ENCODE data around the gene GAREM1. TPM values are rescaled to one million over a fixed set of nuclear protein-coding genes. Genes with fewer than 3 reads are reported as not detected.
"Not testable (repeated sequence)": the region's sequence is repeated elsewhere in the genome, so short reads cannot be mapped to it uniquely, and the experiment has no call there.

GAREM1 gene
- total RNA-seq, 2 donors from 2014 or later, result 8.3 to 9.8 TPM

DNA sequence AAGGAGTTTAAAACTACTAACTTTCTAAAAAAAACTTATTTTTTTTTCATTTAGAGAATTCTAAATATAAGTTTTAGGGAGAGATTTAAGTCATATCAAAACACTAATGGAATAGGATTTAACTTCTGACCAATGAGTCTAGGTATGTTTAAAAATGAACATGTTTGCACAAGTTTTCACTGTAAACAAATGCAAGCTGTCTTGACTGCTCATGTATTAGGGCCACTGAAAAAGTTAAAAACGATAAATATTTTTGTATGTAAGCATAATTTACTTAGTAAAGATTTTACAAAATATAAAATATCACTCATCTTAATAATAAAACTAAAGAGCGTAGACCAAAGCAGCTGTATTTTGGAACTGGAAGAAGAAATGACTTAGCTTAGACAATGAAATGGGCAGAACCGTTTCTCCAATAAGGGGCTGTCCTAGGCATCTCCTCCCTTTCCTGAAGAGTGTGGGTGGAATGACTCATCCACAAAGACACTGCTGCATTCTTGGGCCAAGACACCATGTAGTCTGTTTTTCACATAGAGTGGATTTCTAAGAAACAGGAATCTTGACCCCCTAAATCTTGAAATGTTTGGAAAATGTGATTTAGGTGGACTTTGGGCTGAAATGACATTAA is 162.1 kb downstream of the GAREM1 start:
- DNase-seq (ENCODE audit: low spot score), result no peak
- intact Hi-C loops (cut with DNase I), result no loop called here

DNA sequence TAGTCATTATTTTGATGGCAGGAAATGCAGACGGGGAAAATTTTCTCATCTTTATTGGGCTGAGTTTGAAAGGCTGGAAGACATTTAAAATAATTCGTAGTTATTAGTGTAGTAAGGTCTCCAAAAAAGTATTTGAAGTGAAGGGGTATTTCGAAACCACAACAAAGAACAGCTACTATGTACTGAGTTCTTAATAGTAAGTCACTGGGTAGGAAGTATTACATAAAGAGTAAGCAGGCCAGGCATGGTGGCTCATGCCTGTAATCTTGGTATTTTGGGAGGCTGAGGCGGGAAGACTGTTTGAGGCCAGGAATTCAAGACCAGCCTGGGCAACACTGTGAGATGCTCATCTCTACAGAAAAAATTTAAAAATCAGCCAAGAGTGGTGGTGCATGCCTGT is 167.3 kb downstream of the GAREM1 start:
- intact Hi-C loops (cut with DNase I), result no loop called here
- DNase-seq (ENCODE audit: low spot score), result no peak

DNA sequence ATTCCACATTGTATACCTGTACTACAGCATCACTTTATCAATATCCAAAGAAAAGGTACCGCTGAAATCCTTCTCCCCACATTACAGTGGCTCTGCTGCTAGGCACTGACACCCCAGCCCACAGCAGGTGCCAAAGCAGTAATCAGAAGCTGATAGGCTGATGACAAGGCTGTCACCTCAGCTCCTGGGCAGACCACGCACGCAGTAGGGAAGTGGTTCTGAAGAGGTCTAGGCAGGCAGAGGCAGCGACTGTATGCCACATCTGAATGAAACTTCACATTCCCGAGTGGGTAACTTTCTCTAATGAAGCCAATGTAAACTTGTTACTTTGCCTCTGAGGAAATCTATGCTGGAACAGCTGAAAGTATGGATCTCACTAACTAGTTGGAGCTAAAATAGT is 167.9 kb downstream of the GAREM1 start:
- DNase-seq (ENCODE audit: low spot score), result no peak
- intact Hi-C loops (cut with DNase I), result no loop called here

DNA sequence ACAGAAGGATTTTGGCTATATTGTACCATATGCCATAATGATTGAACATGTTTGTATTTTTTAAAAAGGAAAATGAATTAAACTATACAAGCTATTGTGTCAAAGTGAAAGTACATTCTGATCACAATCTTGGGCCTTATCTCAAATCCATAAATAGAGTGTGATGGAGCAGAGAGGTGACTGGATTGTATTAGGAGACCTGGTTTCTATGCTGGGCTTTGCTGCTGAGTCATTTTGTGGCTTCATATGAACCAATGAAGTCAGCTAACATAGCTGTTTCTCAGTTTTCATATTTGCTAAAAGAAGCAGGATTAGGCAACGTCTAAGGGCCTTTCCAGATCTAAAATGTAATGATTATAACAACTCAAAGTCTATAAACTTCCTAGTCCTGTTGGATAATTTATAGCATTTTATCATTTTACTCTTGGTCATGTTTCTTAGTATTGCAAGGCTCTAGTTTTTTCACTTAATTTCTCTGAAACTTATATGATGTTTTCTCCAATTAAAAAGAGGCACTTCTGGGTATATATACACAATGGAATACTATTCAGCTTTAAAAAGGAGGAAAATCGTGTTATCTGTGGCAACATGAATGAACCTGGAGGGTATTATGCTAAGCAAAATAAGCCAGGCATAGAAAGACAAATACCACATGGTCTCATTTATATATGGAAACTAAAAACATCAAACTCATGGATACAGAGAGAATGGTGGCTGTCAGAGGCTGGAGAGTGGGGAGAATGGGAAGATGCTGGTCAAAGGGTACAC is 168.5 kb downstream of the GAREM1 start:
- DNase-seq (ENCODE audit: low spot score), result no peak
- intact Hi-C loops (cut with DNase I), result no loop called here

DNA sequence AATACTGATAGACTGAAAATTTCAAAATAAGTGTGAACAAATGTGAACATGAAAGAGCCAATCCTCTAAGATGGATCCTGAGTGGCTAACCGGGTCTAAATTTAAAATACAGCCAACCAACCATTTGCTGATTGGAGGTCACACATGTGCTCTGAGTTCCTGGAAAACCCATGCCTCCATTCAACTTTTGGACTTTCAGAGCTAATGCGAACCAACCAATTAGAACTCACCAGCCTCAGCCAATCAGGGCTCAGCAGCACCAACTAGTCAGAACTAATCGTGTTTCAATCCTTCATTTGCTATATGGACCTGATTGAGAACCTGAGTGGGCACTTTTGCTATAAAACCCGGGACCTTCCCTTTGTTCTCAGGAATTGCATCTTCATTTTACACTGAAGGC is 169.3 kb downstream of the GAREM1 start:
- no peak for DNase-seq (ENCODE audit: low spot score)
- intact Hi-C loops (cut with DNase I), result no loop called here

DNA sequence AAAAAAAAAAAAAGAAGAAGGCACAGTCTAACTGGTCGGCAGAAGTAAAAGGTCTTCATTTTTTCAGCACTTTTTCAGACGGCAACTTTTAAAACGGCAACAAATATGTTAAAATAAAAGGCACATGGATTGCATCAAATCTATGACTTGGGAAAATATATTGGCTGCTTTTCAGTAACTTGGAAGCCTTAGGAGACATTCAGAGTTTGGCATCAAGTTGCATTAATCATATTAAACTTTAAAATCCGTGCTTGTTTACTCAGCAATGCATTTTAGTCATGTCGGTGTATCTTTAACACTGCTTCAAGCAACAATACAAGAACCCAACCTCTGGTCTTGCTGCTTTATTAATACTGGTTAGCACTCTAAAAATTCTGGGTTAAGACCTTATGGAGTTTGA is 169.8 kb downstream of the GAREM1 start:
- intact Hi-C loops (cut with DNase I), result no loop called here
- no peak for DNase-seq (ENCODE audit: low spot score)

DNA sequence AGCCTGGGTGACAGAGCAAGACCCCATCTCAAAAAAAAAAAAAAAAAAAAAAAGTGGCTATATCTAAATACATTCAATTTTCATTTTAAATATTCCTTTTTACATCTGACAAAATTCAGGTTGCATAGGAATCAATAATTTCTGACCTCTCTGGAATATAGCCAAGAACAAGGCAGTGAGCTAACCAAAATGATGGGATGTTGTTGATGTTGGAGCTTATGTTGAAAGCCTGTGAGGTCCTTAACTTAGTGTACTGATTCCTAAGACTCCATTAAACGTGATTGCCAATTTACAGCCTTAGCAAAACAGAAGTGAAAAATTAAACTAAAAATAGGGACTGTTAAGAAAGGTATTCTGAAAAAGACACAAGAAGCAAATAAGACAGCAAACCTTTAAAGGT is 171.2 kb downstream of the GAREM1 start:
- intact Hi-C loops (cut with DNase I), result no loop called here

DNA sequence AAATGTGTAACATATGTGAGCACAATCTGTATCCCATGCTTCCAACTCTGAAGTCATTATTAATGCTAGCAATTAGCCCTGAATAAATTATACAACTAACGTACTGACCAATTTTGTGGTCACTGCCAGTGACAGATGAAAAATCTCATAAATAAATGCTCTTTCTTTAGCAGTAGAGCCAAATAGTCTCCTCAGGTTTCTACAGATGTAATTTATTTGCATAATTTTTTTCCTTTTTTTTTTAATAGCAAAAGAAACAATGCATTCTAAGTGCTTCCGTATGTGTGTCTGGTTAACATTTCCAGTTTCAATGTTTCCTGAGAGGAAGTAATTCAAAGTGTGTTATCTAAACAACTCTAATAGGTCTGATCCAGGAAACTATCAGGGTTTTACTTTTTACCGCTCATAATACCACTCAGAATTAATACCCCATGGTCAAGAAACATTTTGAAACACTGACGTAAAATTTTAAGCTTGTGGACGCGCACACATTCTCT is 172.5 kb downstream of the GAREM1 start:
- no peak for DNase-seq (ENCODE audit: low spot score)
- intact Hi-C loops (cut with DNase I), result no loop called here

More for the DNA sequence above, 171.2 kb downstream of the GAREM1 start:
- DNase-seq (ENCODE audit: low spot score), result no peak

DNA sequence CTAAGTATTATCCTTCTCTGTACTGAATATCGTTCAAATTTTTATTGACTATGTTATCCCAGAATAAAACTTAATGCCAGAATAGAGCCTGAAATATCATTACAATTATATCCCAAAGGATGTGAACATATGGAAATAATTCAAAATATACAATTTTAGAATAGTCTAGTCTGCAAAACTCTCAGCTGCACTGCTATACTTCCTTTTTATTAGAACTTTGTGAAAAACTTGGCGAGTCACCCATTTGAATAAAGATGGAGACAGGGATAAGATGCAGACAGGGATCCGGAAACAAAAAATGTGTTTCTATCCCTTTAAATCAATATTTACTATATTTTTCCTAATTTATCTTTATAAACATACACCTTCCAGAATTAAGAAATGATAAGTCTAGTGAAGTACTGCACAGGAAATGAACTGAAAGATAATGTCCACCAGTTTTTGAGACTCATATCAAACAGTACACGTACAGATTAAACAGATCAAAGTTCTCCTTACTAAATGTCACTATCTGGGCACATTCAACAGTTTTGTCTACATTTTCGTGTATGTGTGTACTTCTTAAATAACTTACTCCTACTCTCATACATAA is 173.0 kb downstream of the GAREM1 start:
- DNase-seq (ENCODE audit: low spot score), result no peak
- intact Hi-C loops (cut with DNase I), result no loop called here

DNA sequence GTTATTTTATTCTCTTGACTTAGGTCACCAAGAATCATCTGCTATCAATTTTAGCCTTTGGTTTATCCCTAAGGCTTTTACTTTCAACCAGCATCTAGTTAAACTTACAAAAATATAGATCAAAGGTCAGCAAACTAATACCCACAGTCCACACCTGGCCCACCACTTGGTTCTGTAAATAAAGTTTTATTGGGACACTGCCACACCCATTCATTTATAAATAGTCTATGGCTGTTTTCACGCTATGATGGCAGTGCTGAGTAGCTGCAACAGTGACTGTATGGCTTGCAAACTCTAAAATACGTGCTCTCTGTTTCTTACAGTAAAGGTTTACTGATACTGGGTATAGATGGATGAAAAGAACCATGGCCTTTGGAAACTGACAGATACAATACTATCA is 173.8 kb downstream of the GAREM1 start:
- DNase-seq (ENCODE audit: low spot score), result no peak
- intact Hi-C loops (cut with DNase I), result no loop called here

DNA sequence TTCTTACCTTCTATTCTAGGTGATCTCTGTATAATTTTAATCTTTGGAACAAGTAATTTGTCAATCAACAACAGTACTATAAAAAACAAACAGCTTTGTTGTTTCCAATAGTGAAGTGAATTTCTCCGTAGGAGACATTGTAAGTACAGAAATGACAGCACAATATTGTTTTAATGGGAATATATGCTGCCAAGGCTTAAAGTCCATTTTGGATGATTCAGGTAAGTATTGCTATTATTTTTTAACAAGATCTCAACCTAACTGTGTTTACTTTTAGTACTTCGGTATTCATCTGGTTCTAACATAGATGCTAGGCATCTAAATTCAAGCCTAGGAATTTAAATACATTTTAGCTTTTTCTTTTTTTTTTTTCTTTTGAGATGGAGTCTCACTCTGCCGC is 175.1 kb downstream of the GAREM1 start:
- DNase-seq (ENCODE audit: low spot score), result no peak
- intact Hi-C loops (cut with DNase I), result no loop called here

DNA sequence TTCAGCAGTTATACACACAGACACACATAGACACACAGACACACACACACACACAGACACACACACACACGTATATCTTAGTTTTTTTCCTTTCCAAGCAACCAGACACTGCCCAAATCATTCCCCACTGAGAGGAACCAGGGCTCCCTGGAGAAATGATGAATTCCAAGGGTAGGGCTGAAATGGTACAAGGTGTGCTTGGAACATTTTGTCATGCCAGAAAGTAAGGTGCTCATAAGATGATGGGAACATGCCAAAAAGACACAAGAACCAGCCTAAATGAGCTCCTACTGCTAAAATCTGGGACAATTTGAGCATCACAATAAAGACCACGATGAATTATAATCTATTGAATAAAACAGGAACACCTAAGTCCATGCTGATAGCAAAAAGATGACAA is 177.6 kb downstream of the GAREM1 start:
- intact Hi-C loops (cut with DNase I), result no loop called here
- DNase-seq (ENCODE audit: low spot score), result no peak

DNA sequence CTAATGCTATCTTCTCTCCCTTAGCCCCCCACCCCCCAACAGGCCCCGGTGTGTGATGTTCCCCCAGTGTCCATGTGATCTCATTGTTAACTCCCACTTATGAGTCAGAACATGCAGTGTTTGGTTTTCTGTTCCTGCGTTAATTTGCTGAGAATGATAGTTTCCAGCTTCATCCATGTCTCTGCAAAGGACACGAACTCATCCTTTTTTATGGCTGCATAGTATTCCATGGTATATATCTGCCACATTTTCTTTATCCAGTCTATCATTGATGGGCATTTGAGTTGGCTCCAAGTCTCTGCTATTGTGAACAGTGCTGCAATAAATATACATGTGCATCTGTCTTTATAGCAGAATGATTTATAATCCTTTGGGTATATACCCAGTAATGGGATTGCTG is 179.1 kb downstream of the GAREM1 start:
- intact Hi-C loops (cut with DNase I); DNase-seq (ENCODE audit: low spot score): not testable (repeated sequence)

DNA sequence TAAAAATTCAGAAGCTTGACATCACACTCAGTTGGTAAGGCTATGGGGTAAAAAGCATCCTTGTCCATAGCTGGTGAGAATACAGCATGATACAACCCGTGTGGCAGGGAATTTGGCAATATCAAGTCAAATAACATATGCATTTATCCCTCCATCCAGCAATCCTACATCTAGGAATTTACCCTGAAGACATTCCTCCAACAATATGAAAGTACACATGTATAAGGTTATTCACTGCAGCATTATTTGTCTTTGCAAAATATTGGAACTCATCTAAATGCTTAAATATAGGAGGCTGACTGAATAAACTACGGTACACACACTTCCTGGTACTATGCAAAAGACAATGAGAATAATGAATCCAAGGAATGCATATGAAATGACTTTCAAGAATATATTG is 179.9 kb downstream of the GAREM1 start:
- DNase-seq (ENCODE audit: low spot score), result no peak
- intact Hi-C loops (cut with DNase I), result no loop called here

DNA sequence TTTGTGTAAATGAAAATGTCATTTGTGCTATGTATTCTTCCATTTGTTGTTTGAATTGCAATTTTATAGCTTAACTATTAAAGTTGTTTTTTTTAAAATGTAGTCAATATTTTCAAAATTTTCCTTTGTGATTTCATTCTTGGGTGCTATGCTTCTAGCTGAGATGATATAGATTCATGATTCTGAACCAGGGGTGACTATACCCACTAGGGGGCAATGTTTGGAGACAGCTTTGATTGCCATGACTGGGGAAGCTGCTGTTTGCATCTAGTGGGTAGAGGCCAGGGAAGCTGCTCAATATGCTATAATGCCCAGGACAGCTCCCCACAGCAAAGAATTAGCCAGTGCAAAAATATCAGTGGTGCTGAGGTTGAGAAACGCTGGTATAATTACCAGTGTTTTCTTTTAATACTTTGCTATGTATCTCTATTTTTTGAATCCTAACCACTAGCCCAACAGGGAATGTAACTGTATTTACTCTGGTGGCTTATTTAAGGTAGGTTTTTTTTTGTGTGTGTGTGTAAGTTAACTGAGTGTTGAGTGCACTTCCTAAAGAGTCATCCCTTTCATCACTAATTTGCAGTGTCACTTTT is 181.1 kb downstream of the GAREM1 start:
- intact Hi-C loops (cut with DNase I), result loop anchor here in 1 of 2 donors (2.0 kb wide), 1 partner anchor 23 kb away; no protein-coding TSS in a partner anchor

DNA sequence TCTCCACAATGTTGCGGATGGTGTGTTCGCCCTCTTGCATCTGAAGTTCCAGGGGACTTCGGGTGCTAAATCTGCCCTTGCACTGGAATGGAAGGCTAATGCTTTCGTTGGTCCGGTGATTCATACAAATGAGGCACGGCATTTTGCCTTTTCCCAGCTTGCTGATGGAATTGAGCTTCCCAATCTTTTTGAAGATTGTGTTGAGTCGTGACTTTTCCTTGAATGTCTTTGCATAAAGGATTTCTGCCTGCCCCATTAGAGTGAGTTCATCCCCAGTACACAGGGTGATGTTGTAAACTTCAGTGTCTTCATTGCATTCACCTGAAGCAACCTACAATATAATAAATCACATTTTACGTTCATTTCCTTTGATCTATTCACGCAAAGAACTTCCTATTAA is 182.8 kb downstream of the GAREM1 start:
- DNase-seq (ENCODE audit: low spot score), result no peak
- intact Hi-C loops (cut with DNase I), result loop anchor here in 1 of 2 donors (2.0 kb wide), 1 partner anchor 25 kb away; no protein-coding TSS in a partner anchor

More for the DNA sequence above, 181.1 kb downstream of the GAREM1 start:
- no peak for DNase-seq (ENCODE audit: low spot score)

DNA sequence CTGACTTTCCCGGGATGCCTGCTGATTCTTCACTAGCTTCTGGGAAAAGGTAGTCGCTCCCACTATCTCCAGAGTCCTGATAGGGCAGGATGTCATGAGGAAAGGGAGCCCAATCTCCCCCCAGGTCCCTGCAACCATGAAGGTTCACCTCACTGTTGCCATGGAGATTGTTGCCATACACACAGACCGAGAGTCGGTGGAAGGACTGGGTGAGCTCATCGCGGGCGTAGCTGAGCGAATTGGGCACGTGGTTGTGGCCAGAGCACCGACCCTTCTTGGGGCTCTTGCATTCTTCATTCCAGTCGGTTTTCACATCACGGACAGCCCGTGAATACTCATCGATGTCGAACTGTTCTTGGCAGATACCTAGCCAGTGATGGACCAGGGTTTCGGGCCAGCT is 183.4 kb downstream of the GAREM1 start:
- intact Hi-C loops (cut with DNase I), result no loop called here
- DNase-seq (ENCODE audit: low spot score), result no peak

DNA sequence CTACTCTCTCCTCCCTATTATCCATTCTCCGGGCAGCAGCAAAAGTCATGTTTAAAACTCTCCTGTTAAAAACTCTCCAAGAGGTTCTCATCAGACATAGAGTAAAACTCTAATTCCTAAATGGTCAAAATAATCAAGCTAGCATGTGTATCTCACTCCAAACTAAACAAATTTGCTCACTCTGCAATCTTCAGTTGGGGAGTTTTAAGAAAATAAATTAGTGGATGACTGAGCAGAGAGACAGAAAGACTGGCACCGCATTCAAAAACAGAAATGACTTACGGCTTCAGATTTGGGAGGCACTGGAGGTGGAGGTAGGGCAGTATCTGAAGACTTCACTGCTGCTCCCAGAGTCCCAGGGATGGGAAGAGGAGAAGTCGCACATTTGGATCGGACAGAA is 183.9 kb downstream of the GAREM1 start:
- DNase-seq (ENCODE audit: low spot score), result no peak
- intact Hi-C loops (cut with DNase I), result no loop called here

DNA sequence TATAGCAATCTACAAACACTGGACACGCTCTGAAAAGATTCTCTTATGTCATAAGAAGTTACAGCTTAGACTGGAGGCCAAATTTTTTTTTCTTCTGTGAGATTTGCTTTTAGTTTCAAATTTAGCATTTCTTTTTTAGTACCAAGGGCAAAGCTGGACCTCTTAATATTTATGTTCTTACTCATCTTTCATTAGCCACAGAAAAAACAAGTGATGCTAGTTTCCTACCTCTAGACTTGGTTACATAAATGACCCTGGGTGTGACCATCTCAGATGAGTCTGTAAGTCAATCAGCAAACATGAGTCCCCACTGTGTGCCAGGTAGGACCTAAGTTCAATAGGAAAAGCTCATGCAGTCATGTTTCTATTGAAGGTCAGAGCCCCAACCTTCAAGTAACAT is 186.4 kb downstream of the GAREM1 start:
- intact Hi-C loops (cut with DNase I), result no loop called here
- no peak for DNase-seq (ENCODE audit: low spot score)

DNA sequence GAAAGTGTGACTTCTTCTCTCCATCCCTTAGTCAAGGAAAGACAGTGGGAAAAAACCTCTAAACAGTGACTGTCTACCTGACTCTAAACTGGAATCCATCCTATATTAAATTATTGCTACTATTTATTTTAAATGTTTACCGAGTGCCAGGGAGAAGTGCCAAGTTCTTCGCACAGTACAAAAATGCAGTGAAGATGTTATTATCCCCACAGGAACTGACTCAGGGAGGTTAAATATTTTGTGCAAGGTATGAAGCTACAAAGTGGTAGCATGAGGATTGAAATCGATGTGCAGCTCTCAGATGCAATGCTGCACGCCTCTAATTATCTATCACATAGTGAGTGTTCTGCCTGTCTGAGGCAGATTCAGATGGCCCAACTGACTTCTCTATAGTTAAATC is 189.8 kb downstream of the GAREM1 start:
- DNase-seq (ENCODE audit: low spot score), result no peak
- intact Hi-C loops (cut with DNase I), result no loop called here
